GM10847 (cell line): ENCODE data around the gene HOXA11.

ENCODE experiments used
- POLR2A ChIP-seq: IDR thresholded peaks from 2 replicates; pipeline ENCODE4 v1.6.1; 2011; ENCODE audit not compliant: insufficient read length; ENCODE audit errors: extremely low read depth

The HOXA11 gene

DNA sequence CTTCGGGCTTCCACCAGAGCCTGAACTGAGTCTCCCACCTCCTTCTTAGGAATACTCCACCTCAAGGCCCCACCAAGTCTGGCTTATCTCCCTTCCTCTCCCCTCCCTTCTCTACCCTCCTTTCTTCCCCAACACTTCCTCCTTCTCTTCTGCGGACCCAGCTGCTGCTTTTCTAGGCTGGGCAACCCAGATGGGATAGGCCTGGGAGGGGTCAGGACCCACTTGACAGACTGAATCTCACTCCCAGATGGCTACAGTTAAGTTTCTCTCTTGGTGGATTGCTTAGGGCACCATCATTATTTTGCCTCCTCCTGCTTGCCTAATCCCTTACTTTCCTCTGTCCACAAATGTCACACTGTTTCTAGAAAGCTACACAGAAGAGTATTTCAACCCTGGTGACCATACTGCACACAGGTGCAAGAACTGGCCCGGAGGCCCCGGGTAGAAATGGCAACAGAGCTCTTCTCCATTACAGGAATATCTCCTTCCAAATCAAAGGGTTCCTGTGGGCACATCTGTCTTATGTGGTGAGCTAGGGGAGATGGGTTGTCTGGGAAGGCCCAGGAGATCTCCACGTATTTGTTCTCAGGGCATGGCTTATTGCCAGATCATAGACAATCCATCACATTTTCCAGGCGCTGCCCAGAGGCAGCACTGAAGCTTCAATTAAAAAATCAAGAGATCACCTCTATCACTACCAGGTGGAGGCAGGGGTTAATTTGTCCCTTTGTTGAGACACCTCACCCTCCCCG is 5.1 kb upstream of the HOXA11 start:
- TF ChIP-seq POLR2A, result no peak

DNA sequence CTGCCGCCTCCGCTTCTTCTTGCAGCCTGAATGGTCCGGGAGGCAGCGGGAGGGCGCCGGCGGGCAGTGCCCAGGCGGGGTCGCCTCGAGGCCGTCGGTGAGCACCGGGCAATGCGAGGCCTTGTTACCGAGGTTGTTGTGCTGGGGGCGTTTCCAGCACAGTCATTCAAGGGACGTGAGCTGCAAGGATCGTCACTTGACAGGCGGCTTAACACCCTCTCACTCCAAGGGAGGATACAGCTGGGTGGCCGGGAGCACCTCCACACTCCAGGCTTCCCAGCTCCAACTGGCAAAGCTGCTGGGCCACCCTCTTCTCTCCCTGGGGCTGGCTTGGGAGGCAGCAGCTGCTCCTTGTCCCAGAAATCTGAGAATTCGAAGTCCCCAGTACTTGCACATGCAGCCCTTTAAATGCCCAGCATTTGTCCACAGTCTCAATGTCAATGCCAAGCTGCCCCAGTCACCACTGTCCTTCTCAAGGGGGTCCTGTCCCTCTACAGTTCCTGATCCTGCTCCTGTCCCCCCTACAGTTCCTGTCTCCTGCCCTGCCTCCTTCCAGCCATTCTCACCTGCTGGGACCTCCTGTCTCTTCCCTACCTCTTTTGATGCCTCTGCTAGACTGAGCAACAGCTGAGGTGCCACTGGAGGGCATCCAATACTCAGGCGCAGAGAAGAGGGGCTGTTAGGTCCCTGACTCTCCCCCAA is 4.4 kb upstream of the HOXA11 start:
- no peak for TF ChIP-seq POLR2A

DNA sequence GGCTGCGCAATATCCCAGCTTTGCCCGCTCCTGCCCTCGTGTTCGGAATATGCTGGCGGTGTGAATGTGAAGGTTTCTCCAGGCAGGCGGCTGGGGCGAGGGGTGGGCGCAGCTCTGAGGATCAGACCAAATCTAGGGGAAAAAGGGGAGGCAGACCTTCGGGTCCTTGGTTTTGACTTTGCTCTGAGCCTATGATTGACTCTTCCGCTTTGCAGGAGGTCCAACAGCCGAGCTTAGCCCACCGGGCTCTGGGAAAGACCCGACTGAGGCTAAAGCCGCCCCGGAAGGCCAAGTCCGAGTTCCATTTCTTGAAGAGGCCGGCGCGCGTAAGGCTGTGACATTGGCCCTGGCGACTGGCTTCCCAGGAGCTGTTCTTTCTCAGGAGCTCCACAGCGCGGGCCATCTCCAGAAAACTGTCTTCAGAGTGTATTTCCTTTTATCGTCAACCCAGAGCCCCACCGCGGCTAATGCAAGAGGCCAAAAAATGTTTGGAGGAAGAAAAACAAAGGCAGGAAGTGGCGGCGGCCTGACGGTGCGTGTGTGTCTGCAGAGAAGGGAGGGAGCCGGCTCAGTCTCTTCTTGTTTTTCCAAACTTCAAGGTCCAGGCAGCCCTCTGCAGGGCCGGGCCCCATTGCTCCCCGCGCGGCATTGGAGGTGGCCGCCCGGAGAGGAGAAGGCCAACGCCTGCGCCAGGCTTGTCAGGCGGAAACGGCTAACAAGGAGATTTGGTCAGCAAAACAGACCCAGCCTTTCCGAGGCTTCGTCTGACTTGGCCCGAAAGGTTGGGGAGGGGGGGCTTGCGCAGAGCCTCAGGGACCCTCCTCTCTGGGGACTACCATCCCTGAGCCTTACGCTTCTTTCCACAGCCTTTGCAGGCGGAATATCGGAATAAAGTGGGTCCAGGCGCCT is 3.6 kb upstream of the HOXA11 start:
- TF ChIP-seq POLR2A, result no peak

DNA sequence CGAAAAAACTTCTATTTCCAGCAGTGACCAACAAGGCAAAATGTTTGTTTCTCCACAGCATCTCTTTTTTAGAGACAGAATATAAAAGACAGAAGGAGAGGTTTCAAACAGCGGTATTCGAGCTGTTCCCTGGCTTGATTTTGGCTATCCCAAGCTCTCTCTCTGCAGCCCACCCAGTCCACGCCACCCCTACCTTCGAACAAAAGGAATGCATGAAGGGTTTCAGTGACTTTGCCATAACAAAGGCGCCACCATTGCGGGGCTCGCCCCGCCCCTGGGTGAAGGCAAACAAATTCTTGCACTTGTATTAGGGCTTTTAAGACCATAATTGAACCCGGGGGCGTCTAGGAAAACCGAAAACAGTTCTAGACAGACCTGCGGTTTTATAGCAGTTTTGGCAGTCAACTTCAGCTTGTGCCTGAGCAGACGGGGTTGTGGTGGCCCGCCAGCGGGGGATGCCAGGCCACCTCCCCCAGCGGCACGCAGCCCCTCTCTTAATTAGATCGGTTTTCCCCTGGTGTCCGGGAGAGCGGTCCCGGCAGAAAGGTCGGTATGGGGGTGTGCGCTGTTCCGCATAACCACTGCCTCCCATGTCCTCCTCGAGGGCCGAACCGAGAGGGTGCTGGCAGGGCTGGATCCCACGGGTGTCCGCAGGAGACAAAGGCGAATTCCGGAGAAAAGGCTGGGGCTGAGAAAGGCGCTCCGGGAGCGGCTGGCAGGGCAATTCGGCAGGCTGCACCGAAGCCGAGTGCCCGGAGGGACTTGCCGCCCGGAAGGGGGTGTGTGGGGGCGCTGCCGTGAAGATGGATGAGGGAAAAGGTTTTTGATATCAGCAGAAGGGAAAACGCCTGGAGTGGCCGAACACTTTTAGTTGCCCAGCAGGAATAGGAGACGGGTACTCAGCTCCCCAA is 2.7 kb upstream of the HOXA11 start:
- TF ChIP-seq POLR2A, result no peak

DNA sequence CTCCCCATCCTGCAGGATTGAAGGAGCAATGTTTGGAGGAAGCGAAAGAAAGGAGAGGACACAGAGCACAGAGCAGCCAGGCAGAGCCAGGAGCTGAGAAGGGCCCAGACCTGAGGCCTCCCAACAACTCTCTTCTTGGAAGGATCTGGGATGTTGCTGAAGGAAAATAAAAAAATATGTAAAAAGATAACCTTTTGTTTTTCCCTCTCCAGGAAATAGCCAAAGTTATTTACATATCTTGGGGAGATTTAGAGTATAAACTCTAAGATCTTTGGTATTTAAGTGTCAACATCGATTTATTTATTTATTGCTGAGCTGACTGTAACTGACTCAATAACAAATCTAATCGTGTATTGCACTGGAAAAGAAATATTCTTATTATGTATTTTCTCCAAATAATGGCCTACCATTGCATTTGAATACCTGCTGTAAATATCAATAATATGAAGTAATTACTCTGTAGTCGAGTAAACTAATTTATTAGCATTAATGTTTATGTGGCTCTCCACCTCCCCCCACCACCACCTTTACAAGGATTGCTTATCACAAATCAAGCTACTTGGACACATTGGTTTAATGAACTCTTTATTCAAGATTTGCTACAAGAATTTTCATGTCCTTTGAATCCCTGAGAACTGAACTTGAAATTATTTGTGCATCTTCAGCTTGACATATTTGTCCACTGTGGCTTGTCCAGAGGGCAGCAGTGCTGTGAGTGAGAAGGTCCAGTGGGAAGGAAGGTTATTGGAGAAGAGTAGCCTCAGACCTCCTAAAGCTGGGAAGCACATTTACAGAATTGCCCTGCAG is 1.8 kb upstream of the HOXA11 start:
- no peak for TF ChIP-seq POLR2A

DNA sequence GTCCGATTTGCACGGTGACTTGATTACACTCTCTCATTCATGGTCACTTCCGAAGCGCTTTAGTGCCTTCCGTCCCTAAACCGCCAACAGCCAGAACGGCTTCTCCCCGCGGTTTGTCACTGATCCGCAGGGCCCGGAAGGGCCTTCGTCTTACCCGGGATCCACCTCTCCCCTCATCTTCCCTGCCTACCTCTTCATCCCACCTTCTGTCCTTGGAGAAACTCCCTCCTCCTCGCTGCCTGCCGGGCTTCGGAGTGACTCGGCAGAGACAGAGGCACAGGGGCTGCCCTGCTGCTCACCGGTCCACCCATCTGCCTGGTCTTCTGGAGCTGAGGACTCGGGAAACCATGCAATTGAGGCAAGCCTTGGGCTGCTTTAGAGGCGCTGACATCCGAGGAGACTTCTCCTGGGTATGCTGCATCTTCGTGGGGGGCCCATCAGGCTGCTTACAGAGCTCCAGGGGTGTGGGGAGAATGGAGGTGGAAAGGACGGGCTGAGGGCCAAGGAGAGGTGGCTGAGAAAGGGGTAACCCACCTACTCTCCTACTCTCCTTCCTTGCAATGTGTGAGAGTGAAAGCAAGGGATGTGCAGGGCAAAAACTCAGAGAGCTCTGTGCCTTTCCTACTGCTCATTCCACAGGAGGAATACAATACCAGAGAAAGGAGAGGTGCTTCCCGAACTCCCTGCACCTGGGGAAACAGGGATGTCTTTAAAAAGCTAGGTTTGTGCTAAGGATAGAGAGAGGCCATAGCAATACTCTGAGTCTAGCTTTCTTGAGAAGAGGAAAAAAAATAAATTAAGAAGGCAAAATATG is 1.0 kb upstream of the HOXA11 start:
- TF ChIP-seq POLR2A, result no peak

DNA sequence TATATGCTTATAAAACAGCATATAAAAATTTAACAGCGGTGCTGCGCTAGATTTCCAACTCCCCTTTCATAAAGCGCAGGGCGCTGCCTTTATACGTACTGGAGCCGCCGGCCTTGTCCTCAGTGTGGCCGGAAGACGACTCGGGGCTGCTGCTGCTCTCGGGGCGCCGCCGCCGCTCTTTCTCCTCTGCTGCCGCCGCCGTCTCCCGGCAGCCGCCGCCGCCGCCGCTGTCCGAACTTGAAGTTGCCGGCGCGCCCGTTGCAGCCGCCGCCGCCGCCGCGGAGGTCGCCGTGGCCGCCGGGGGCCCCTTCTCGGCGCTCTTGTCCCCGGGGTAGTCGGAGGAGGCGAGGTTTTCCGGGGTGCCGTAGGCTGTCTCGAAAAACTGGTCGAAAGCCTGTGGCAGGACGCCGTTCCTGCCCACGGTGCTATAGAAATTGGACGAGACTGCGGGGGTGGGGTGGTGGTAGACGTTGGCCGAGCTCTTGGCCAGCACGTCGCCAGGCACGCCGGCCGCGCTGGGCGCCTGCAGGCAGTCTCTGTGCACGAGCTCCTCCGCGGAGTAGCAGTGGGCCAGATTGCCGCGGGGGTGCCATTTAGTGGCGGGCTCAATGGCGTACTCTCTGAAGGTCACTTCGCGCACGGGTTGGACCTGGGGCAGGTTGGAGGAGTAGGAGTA is 557 bp downstream of the HOXA11 start:
- TF ChIP-seq POLR2A, result no peak

DNA sequence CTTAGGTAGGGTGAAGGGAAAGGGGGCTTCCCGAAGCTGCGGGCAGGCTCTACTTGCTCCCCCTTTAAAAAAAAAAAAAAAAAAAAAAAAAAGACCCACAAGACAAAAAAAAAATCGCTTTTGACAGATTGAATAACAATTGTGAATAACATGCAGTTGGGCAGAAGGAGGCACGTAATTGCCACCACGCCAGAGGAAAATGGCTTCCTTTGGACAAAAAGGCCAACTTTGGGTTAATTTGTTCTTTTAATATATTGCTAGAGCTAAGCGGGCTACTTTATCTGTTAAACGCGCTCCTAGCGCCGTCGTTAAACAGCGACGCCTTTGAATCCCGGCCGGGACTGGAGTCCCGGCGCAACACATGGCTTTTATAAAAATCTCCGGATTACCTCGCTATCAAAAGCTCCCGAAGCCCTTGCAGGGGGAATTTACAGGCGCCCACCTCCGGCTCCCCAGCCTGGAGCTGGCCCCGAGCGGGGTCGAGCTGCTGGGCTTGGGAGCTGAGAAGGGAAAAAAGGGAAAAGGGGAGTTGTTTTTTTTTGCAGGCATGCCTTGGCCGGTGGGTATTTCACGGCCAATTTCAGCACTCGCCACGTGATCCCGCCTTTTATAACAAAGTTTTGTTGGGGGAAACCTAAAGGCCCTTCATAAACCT is 1.2 kb downstream of the HOXA11 start:
- no peak for TF ChIP-seq POLR2A

DNA sequence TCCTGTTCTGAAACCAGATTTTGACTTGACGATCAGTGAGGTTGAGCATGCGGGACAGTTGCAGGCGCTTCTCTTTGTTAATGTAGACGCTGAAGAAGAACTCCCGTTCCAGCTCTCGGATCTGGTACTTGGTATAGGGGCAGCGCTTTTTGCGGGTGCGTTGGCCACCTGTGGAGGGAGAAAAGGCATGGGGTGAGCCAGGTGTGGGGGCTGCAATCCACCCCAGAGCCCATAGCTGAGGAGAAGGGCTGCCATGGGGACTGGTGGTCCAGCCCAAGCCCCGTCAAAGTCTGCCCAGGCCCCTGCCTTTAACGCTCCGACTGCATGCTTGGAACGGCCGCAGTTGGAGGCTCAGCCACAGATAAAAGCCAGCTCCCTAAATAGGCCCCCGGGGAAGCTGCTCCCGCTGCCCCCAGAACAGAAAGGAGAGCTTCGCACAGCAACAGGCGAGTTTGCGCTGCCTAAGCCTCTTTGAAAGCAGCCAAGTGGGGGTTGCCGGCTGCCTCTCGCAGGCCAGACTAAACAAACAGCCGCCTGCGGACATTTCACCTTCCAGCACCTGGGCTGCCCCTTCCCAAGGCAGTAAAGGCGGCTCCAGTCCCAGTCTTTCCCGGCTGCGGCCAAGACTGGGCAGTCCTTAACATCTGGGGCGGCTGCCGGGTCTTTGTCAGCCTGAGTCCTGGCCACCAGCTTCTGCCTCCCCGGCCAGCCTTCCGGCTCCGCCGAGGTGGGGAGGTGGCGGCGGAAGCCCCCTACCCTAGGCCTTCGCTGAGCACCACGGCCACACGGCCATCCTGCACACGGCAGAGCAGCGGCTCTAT is 2.0 kb downstream of the HOXA11 start:
- TF ChIP-seq POLR2A, result no peak

DNA sequence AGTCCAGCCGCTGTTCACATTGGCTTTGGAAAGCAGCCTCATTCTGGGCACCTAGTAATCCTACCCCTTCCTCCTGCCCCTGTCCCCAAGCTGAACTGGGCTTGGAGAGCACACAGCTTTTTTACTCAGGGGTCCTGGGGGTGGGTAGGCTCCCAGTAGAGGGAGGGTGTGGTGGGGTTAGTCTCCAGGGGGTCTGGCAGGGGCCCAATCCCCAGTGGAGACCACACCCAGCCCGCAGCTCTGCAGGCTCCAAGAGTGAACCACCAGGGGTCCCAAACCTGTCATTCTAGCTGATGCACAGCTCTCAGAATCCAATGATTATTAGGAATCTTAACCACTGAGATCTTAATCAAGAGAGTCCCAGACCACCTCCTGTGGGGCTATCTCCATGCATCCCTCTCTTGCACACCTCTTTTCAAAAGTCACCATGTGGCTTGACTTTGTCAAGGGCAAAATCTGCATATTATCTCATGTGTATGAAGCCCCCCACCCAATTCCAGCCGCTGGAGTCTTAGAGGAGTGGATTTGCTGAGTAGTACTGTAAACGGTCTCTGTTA is 2.7 kb downstream of the HOXA11 start:
- TF ChIP-seq POLR2A, result no peak

DNA sequence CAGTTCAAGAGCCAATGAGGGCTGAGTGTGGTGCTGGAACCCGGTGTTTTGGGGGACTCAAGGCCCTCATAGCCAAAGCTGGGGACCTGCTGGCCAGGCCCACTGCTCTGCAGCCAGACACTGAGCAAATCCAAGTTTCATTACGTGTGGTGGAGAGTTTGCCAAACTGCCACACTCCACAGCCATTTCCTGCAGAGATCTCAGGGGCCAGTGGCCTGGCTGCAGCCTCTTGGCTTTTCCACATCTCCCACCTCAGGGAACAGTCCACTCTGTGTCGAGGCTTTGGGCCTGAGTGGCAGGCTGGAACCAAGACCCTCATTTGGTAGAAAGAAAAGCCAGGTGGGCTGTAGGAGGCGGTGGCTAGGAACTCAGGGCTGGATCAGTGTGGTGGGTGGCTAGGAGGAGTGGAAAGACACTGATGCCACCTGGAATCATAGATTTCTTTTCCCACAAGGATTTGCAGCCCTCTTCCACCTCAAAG is 3.2 kb downstream of the HOXA11 start:
- TF ChIP-seq POLR2A, result no peak
